Breast epithelium (tissue), 4 donors: ENCODE measurements around the gene PCDHGA10. TPM values are rescaled to one million over a fixed set of nuclear protein-coding genes. Genes with fewer than 3 reads are reported as not detected.
"Not testable (repeated sequence)": the region's sequence is repeated elsewhere in the genome, so short reads cannot be mapped to it uniquely, and the experiment has no call there.

Experiments
- DNase-seq, 2 donors: peaks; one replicate each; pipeline ENCODE4 v3.0.0-alpha.2; 2019; ENCODE audit warnings: low spot score in 2 of 2
- H3K27ac ChIP-seq, 2 donors: fragments of 200-600 bp; sonication (generic) in 1 of 2; one replicate each; pipeline ENCODE4 v1.5.1; 2016 to 2019; ENCODE audit warnings: mild to moderate bottlenecking in 1 of 2
- H3K27me3 ChIP-seq, 2 donors: fragments of 200-600 bp; sonication (generic) in 1 of 2; one replicate each; pipeline versions ENCODE4 v1.5.1 to v1.6.0; 2017 to 2019; ENCODE audit warnings: control low read depth in 1 of 2, mild to moderate bottlenecking in 1 of 2
- H3K36me3 ChIP-seq: fragments of 200-600 bp; one replicate; pipeline ENCODE4 v1.5.1; 2019
- H3K4me1 ChIP-seq, 2 donors: fragments of 200-600 bp; sonication (generic); one replicate each; pipeline ENCODE4 v1.5.1; 2016 to 2019; ENCODE audit warnings: control low read depth in 1 of 2
- H3K4me3 ChIP-seq, 3 donors: fragments of 200-600 bp; sonication (generic); 1 replicate in 2 of 3; 2 replicates in 1 of 3; pipeline ENCODE4 v1.5.1; 2016 to 2019; ENCODE audit warnings: mild to moderate bottlenecking in 3 of 3, moderate library complexity in 2 of 3
- H3K9me3 ChIP-seq, 2 donors: fragments of 200-600 bp; sonication (generic) in 1 of 2; one replicate each; pipeline ENCODE4 v1.5.1; 2016 to 2019; ENCODE audit warnings: control low read depth in 1 of 2
- CTCF ChIP-seq, 3 donors: fragments of 450-650 bp; IDR thresholded peaks; one replicate each; pipeline ENCODE4 v1.5.1; 2016 to 2017; ENCODE audit warnings: antibody characterized with exemption in 3 of 3, mild to moderate bottlenecking in 3 of 3, moderate library complexity in 3 of 3
- POLR2A ChIP-seq: fragments of 450-650 bp; IDR thresholded peaks from one replicate; pipeline ENCODE4 v1.6.1; 2016; ENCODE audit warnings: antibody characterized with exemption, mild to moderate bottlenecking, moderate library complexity
- POLR2AphosphoS5 ChIP-seq, 3 donors: sonication (generic); formaldehyde crosslinking; IDR thresholded peaks; one replicate each; pipeline ENCODE4 v1.6.1; 2017; ENCODE audit warnings: antibody characterized with exemption in 3 of 3
- intact Hi-C: fragments of 100-400 bp; cut with DNase I; formaldehyde crosslinking; loops from one replicate; pipeline ENCODE4 v1.15.1; 2023; ENCODE audit warnings: low total_unique reads
- total RNA-seq, 3 donors: library from RNA; depleted of rRNA; stranded (reverse); fragments of >200 nt; gene quantifications; one replicate each; pipeline ENCODE4 v1.1.0, GENCODE V29; 2016

The PCDHGA10 gene
- total RNA-seq, 3 donors from 2014 or later, result 7.2 to 10.7 (median 10.5) TPM

DNA sequence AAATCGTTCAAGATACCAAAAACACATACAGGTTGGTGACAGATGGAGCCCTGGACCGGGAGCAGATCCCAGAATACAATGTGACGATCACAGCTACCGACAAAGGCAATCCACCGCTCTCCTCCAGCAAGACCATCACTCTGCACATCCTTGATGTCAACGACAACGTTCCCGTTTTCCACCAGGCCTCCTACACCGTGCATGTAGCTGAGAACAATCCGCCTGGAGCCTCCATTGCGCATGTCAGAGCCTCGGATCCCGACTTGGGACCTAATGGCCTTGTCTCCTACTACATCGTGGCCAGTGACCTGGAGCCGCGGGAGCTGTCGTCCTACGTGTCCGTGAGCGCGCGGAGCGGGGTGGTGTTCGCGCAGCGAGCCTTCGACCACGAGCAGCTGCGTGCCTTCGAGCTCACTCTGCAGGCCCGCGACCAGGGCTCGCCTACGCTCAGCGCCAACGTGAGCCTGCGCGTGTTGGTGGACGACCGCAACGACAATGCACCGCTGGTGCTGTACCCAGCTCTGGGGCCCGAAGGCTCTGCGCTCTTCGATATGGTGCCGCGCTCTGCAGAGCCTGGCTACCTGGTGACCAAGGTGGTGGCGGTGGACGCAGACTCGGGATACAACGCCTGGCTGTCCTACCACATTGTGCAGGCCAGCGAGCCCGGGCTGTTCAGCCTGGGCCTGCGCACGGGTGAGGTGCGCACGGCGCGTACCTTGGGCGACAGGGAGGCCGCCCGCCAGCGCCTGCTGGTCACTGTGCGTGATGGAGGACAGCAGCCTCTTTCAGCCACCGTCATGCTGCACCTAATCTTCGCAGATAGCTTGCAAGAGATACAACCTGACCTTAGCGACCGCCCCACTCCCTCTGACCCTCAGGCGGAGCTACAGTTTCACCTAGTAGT lies 41.0 kb upstream of the PCDHGA10 start:
- peak overlapping the region in 1 of 3 donors; percentile 9 for H3K4me3 ChIP-seq
- TF ChIP-seq POLR2A (no peak), POLR2AphosphoS5 (IDR thresholded peaks at IDR 0.05) (no peak), CTCF (IDR thresholded peaks at IDR 0.05) (no peak)
- DNase-seq, result no peak
- H3K27ac ChIP-seq, result no peak overlapping the region
- intact Hi-C loops, result no loop called here
- peaks cover 87 to 99% of the 10 kb centered on the region in 2 donors for H3K9me3 ChIP-seq
- H3K36me3 ChIP-seq, result no peaks in the 10 kb centered on the region
- no peaks in the 10 kb centered on the region for H3K27me3 ChIP-seq
- H3K4me1 ChIP-seq, result no peaks in the 10 kb centered on the region

GRCh38 chr5:141373673-141374317 lies 39.0 kb upstream of the PCDHGA10 start, which contains the start of gene PCDHGA6:
Gene PCDHGA6 (plus strand): TSS chr5:141373891. CDS start chr5:141374084, 193 bp downstream.
- intact Hi-C loops, result no loop called here
- H3K4me1 ChIP-seq, result no peaks in the 10 kb centered on the region
- H3K27me3 ChIP-seq, result no peaks in the 10 kb centered on the region
- peak within 1 kb of the TSS; percentile 19 to 55 (median 30) for H3K4me3 ChIP-seq
- H3K9me3 ChIP-seq, result peaks cover 79 to 99% of the 10 kb centered on the region in 2 donors
- TF ChIP-seq POLR2AphosphoS5 (IDR thresholded peaks at IDR 0.05) (no peak), CTCF (IDR thresholded peaks at IDR 0.05) (no peak), POLR2A (no peak)
- no peaks in the 10 kb centered on the region for H3K36me3 ChIP-seq
- no peak for DNase-seq
- H3K27ac ChIP-seq, result no peak within 1 kb of the TSS

- intact Hi-C loops, result no loop called here
- TF ChIP-seq POLR2AphosphoS5 (IDR thresholded peaks at IDR 0.05) (no peak), CTCF (IDR thresholded peaks at IDR 0.05) (no peak), POLR2A (no peak)
- no peak overlapping the region for H3K27ac ChIP-seq
- peaks cover 72 to 99% of the 10 kb centered on the region in 2 donors for H3K9me3 ChIP-seq
- no peak for DNase-seq
- H3K36me3 ChIP-seq, result no peaks in the 10 kb centered on the region
- peak overlapping the region in 1 of 3 donors; percentile 55 for H3K4me3 ChIP-seq
- no peaks in the 10 kb centered on the region for H3K4me1 ChIP-seq
- H3K27me3 ChIP-seq, result no peaks in the 10 kb centered on the region
Observed at GRCh38 chr5:141374627-141375026, 38.2 kb upstream of the PCDHGA10 start.

- H3K27ac ChIP-seq, H3K4me3 ChIP-seq, intact Hi-C loops, H3K4me1 ChIP-seq, DNase-seq, H3K27me3 ChIP-seq, H3K36me3 ChIP-seq: not testable (repeated sequence)
- peaks cover 70 to 98% of the 10 kb centered on the region in 2 donors for H3K9me3 ChIP-seq
Observed at GRCh38 chr5:141375444-141376155, 37.2 kb upstream of the PCDHGA10 start.

DNA sequence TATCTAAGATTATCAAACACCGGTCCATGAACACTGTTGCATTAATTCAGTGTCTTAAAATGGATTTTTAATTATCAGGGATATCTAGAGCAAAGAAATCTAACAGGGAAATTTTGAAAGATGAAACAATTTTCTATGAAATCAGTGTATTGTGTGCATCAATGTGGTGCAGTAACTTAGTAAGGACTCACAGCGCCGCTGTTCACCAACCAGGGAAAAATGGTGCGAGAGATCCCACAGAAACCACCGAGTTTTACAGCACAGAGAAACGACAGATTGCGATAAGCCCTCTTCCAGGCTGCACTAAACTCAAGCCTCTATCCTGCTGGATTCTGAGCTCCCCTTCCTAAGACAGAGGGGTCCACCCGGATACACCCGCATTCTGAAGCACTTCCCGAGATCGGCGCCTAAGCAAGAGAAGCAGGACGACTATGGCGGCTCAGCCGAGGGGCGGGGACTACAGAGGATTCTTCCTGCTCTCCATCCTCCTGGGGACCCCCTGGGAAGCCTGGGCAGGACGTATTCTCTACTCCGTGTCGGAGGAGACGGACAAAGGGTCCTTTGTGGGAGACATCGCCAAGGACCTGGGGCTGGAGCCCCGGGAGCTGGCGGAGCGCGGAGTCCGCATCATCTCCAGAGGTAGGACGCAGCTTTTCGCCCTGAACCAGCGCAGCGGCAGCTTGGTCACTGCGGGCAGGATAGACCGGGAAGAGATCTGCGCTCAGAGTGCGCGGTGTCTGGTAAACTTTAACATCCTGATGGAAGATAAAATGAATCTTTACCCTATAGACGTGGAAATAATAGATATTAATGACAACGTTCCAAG lies 30.1 kb upstream of the PCDHGA10 start, which contains the start of gene PCDHGA7:
Gene PCDHGA7 (plus strand): TSS at position 274 of the 826 bp plus-strand sequence. CDS start 158 bp downstream, at position 432.
- Histone ChIP-seq H3K36me3 (no peaks in the 10 kb centered on the region), H3K4me1 (no peaks in the 10 kb centered on the region), H3K9me3 (peaks cover 67 to 96% of the 10 kb centered on the region in 2 donors), H3K27me3 (no peaks in the 10 kb centered on the region), H3K27ac (no peak within 1 kb of the TSS), H3K4me3 (peak within 1 kb of the TSS in 2 of 3 donors; percentile 27 to 48)
- TF ChIP-seq POLR2A (no peak), CTCF (IDR thresholded peaks at IDR 0.05) (no peak), POLR2AphosphoS5 (IDR thresholded peaks at IDR 0.05) (no peak)
- intact Hi-C loops, result no loop called here
- no peak for DNase-seq
